Stimulated activated naive CD8-positive, alpha-beta T cell treated with anti-CD3 and anti-CD28 coated beads, Interleukin-15, Interleukin-2, amounts not matched to agents 100 U/mL and 50 U/mL, for 24 hours (primary cell): ENCODE results near the gene GSE1.

Experiments used
- ATAC-seq: fragments of 150-1000 bp; cut with Tn5 transposase; one replicate; pipeline ENCODE4 v1.10.0; 2021
- DNase-seq: peaks from one replicate; pipeline ENCODE4 v3.0.0; 2021

The GSE1 gene

DNA sequence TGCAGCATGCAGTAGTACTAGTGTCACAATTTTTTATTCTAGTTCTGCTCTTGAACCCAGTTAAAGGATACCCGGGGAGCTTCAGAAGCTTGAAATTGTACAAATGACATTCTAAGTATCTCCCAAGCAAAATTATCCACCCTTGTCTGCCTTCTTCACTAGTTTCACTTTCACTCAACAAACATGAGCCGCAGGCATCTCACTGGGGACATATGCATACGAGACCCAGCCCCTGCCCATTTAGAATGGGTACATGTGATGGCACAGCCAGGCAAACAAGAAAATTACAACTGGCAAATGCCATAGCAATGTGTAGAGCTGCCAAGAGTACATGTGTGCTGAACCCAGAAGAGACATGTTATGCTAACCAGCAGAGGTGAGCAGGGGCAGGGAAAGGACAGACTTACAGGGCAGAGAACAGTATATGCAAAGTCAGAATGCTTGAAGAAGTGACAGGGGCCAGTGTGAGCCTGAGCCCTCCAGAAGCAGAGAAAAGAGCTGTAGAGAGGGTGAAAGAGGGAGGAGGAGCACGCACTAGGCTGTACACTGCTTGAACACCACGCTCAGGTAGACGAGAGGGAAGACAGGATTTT lies 67.3 kb downstream of the GSE1 start:
- DNase-seq (no peak), ATAC-seq (no peak)

DNA sequence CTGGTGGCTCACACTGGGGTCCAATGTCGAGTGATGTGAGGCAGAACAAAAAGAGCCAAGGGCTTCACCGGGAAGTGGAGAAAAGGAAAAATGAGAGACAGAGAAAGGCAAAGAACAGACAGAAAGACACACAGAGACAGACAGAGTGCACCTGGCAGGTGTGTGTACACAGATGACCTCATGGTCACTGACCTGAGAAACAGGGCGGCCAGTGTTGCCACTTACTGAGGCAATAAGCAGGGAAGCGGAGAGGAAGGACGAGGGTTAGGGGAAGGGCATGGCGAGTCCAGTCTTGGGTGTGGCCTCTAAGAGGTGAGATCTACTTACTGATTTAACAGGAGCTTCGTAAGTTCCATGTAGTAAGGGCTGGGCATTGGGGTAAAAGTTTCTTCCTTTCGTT lies 68.1 kb downstream of the GSE1 start:
- DNase-seq = no peak
- ATAC-seq = no peak

DNA sequence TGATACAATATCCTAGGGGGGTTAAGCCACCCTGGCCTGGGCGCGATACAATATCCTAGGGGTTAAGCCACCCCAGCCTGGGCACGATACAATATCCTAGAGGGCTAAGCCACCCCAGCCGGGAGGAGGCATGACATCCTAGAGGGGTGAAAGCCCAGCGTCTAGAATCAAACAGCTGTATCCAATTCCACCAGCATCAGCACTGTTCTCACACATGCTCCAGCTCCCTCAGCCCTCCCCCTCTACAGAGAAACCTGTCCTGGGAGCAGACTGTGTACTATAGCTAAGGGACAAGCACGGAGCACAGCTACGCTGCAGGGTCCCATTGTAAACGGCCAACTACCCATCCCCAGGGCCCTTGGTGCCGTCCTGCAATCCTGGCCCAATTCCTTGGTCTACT lies 69.4 kb downstream of the GSE1 start:
- DNase-seq = no peak
- ATAC-seq = no peak

DNA sequence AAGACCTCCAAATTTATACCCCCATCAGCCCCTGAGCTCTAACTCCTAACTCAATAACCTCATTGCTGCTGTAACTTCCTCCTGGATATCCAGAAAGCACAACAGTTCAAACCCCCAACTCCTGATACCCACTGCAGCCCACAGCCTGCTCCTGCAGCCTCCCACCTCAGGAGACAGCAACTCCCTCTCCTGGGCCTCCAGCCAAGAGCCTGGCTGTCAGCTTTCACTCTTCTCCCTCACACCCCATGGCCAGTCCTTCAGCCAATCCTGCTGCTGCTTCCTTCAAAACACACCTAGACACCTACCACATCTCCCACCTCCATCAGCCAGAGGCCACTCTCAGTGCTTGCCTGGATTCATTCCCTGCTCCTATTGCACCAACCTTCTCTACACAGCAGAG lies 70.2 kb downstream of the GSE1 start:
- ATAC-seq = no peak

DNA sequence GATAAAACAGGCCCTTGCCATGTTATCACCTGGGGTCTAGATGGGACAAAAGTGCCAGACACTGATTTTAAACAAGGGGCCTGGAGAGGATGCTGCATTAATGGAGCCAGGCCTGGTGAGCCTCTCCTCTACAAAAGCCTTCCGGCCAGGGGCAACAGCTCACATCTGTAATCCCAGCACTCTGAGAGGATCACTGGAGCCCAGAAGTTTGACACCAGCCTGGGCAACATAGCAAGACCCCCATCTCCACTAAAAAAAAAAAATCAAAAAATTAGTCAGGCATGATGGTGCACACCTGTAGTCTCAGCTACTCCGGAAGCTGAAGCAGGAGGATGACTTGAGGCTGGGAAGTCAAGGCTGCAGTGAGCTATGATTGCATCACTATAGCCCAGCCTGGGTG lies 72.1 kb downstream of the GSE1 start:
- DNase-seq (no peak), ATAC-seq (no peak)

More for the DNA sequence above, 70.2 kb downstream of the GSE1 start:
- no peak for DNase-seq

DNA sequence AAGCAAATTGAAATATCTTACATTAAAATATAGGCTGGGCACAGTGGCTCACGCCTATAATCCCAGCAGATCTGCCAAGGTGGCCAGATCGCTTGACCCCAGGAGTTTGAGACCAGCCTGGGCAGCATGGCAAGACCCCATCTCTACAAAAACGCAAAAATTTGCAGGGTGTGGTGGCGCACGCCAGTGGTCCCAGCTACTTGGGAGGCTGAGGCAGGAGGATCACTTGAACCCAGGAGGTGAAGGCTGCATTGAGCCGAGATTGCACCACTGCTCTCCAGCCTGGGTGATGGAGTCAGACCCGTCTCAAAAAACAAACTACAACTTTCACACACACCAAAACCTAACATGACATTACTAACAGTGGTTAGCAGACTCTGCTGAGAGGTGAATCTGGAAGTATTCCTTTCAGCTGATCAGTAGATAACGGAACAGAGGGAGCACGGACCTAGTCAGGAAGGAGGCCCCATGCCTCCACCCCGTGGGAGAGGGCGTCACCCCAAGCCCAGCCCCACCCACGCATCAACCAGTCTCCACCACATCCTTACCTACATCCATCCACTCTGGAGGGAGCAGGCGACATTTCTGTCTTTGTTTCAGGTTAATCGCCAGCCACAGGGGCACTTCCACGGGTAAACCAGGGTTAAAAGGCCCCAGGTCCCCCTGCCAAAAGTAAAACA lies 73.9 kb downstream of the GSE1 start:
- ATAC-seq = no peak
- DNase-seq = peak; percentile 32

DNA sequence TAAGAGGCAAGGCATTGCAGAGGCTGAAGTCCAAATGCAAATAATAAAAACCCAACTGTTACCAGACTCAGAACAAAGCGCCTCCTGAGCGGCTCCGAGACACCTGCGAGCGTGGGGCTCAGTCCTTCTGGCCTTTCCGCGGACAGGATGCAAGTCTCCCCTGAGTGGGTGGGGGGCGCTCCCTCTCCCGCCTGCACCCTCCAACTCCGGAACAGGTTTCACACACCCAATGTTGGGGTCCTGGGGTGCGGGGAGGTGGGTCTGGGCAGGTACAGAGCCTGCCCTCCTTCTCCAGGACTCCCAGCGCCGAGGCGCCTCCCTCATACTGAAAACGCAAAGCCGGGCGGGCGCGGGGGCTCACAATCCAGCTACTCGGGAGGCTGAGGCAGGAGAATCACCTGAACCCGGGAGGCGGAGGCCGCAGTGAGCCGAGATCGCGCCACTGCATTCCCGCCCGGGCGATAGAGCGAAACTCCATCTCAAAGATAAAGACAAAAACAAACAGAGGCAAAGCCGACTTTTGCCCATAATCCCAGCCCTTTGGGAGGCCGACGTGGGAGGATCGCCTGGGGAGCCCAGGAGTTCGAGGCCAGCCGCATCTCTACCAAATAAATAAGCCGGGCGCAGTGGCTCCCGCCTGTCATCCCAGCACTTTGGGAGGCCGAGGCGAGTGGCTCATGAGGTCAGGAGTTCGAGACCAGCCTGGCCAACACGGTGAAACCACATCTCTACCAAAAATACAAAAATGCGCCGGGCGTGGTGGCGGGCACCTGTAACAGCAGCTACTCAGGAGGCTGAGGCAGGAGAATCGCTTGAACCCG lies 74.7 kb downstream of the GSE1 start:
- ATAC-seq = no peak
- DNase-seq = peak; percentile 26

DNA sequence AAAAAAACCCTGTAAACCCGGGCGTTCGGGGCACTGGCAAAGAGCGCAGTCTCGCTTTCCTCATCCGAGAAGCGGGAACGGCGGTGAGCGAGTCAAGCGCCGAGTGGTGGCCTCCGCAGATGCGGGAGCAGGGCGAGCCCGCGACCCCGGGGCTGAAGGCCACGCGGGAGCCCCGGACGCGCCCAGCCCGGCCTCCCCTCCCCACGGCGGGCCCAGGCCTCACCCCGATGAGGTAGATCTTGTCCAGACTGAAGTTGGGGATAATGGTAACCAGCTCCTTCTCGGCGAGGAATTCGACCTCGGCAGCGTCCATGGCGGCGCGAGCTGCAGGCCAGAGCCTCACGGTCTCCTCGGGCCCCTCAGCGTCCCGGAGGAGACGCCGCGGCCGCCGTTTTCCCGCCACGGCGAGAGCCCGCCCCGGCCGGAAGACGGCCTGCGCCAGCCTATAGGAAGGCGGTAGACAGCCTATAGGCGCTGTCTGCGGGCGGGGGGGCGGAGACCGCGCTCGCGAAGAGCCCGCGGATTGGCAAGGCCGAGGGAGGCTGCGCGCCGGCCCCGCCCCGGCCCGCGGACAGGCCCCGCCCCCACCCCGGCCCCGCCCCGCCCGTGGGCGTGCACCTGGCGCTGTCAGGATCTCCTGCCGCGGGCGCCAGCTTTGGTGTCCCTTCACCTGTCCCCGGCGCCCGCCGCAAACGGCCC lies 75.6 kb downstream of the GSE1 start, which contains the start of gene GINS2:
GINS2 (minus strand) TSS at position 369 of the 699 bp plus-strand sequence; CDS start at position 313, 56 bp downstream.
- peak; percentile 100 for ATAC-seq
- DNase-seq = peak; percentile 92

DNA sequence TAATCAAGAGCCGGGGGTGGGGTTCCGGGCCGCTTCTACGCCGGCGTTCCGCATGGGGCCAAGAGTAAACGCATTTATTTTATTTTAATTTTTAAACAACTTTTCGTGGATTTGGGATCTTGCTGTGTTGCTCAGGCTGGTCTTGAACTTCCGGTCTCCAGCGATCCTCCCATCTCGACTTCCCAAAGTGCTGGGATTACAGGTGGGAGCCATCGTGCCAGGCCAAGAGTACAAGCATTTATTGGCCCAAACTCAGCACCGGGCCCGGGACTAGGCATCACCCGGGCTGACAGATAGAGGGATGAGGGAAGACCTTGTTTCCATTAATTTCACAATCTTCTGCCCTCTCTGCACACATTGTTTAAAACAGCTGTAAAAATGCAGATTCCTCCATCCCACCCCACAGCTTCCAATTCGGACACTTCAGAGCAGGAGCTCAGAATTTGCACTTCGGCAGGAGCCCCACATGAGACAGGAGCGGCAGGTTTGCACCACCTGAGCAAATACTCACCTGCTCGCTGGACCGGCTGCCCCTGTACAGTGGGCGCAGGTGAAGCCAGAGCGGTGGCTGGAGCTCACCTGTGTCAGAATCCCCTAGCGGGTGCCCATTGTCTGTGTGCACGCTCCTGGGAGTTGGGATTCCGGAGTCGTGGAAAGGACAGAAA lies 76.3 kb downstream of the GSE1 start:
- DNase-seq (no peak), ATAC-seq (no peak)

DNA sequence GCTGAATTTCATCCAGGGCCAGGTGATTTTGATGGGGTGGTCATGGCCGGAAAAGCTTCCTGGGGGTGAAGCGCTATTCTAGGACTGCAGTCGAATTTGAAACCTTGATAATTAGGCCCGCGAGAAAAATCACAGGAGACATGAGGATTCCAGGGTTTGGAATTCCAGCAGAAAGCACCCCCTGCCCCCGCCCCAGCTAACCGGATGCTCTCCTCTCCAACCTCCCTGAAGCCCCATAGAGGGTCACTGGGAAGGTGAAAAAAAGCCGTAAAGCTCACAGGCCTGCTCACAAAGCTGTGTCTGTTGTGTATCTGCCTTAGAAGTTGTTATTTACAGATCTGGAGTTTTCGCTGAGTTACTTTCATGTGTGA lies 76.8 kb downstream of the GSE1 start:
- ATAC-seq = no peak
- no peak for DNase-seq

DNA sequence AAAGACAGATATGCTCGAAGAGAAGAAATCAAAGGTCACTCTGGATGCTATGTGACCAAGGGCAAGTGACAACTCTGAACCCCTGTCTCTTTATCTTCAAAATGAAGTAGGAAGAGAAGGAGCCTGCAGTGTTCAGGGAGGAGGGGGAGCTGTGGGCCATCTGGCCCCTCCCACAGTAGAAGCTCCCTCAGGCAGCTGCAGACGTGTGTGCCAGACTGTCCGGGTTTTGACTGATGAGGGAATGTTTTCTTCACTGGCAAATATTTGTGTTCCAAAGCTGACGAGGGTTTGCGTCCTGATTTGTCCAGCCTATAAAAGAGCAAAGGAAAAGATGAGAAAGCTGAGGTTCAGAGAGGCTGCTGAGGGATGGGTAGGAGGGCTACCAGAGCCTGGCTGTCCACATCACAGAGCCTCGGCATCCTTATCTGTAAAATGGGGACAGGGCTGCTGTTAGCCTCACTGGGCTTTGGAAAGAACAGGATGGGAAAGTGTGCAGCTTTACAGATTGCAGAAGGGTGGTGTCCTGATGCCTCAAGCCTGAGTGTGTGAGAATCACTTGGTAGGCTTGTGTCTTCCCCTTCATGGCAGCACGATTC lies 77.4 kb downstream of the GSE1 start:
- ATAC-seq (no peak), DNase-seq (no peak)

DNA sequence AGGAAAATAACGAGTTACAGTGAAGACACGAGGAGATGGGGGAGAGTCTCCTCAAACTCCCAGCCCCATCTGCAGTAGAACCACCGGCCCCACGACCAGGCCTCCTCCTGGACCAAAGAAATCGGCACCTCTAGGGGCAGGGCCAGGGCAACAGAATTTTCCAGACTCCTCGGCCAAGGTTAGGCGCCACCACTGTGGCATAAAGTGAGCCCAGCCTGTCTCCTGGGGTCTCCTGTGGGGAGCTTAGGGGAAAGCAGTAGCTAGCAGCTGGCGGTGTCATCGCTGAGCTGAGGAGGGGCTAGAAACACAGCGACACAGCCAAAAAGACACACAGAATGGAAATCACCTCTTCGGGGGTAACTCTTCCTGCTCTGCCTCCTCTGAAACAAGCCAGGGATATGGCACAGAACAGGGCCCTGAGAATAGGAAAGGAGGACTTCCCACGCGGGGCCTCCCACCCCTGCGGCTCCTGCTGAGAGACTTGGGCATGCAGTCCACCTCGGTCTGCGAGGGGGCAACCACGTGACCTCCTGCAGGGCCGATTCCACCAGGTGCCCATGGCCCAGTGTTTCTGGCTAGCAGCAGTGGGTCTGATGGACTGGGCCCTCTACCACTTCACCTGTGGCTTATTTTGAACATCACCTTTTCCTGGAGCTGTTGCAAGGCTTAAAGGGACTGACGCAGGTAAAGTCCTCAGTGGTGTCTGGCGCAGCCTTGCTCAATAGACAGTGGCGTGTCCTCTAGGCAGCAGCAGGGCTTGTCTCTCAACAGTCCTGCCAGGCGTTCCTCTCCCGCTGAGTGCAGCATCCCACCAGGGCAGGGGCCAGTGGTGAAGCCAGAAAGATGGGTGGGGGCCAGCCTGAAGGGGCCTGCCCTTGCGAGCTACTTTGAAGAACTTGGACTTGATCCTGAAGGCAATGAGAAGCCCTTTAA lies 82.3 kb downstream of the GSE1 start:
- ATAC-seq (no peak), DNase-seq (no peak)

DNA sequence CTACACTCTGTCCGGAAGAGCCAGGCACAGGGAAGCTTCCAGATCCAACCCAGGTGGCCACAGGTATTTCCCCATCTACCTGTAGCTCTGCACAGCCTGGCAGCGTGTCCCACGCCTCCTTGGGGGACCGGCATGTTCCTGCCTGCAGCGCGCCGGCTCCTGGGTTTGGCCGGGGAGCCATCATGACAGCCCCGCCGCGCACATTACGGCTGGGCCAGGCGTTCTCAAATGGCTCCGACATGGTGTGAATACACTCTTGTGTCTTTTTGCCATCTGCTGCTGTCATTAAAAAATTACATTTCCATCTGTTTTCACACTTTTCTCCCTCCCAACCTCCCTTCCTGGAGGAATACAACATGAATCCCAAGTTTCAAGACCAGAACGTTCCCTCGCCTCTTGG lies 83.7 kb downstream of the GSE1 start:
- ATAC-seq (no peak), DNase-seq (no peak)

DNA sequence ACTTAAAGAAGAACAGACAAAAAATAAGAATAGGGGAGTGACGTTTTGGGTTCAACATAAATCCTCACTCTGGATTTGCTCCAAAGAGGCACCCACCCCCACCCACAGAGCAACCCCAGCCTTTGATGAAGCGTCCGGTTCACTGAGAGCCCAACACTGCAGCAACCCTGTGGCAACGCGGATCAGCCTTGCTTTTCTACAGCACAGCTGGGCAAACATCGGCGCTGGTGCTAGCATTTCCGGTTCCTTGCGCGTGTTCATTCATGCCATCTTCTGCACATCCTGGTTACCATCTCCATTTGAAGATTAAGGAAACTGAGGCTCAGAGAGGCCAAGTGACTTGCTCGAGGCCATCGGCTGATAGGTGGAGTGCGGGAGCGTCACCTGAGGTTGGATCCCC lies 84.3 kb downstream of the GSE1 start:
- DNase-seq (no peak), ATAC-seq (no peak)

DNA sequence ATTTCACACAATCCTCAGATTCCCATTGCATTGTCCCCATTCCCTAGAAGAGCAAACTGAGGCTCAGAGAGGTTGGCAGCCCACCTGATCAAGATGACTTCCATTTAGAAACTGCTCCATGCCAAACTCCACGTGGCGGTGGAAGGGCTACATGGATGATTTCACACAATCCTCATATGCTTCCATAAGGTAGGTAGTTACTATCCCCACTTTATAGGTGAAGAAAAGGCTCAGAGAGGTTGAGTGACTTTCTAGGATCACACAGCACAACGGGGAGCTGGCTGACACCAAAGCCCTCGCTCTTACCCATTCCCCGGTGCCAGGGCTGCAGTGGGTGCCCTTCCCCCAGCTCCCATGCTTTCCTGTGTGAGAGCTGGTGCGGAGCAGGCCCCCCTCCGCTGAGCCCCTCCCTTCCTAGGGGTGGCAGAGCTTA lies 85.4 kb downstream of the GSE1 start:
- no peak for ATAC-seq
- DNase-seq = no peak

DNA sequence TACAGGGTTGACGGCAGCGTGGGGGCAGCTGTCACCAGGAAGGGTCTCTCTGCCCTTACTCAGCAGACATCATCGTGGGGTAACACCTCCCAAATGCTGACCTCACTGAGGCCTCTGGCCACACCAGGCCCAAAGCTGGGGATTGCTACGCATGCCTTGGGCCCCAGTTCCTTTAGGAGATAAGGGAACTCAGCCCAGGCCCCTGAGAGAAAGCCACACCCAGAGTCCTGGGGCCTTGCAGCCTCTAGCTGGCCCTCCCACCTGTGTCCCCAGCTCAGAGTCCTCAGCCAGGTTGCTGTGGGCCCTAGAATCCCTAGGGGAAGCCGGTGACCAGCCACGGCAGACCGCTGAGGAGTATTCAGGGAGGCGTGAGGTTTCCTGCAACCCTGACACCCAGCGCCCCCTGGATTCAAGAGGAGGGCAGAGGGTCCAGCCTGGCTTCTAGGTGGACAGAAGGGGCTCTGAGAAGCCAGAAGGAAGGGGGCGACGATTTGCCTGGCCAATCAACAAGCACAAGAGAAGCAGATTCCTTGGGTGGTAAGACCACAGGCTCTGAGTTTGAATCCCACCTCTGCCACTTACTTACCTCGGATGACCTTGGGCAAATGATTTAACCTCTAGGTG lies 85.9 kb downstream of the GSE1 start:
- no peak for ATAC-seq
- no peak for DNase-seq

DNA sequence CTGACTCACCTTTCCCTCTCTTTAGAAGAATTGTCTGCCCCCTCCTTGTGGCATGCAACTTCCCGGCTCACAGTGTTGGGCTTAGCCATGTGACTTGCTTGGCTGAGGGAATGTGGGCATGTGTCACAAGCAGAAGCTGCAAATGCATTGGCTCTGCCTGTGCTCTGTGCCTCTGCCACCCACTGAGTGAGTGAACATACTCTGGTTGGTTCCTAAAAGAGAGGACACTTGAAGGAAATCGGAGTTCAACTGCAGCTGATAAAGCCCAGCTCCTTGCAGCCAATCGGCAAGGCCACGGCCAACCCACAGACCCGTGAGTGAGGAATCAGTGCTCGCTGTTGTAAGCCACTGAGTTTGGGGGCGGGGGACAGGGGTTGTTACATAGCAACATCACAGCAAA lies 86.5 kb downstream of the GSE1 start:
- ATAC-seq = no peak
- no peak for DNase-seq

DNA sequence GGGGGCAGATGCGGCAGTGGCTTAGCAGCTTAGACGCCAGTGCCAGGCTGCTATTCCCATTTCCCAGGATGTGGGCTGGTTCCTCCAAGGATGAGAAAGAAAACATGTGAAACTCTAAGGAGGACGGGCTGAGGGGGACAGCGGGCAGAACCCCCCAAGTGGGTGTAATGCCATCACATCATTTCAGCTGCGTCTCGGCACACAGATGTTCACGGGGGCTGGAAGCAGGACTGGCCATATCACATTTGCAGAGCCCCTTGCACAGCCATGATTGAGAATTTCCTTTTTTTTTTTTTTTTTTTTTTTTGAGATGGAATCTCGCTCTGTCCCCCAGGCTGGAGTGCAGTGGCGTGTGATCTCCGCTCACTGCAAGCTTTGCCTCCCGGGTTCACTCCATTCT lies 90.9 kb downstream of the GSE1 start:
- no peak for ATAC-seq
- no peak for DNase-seq

DNA sequence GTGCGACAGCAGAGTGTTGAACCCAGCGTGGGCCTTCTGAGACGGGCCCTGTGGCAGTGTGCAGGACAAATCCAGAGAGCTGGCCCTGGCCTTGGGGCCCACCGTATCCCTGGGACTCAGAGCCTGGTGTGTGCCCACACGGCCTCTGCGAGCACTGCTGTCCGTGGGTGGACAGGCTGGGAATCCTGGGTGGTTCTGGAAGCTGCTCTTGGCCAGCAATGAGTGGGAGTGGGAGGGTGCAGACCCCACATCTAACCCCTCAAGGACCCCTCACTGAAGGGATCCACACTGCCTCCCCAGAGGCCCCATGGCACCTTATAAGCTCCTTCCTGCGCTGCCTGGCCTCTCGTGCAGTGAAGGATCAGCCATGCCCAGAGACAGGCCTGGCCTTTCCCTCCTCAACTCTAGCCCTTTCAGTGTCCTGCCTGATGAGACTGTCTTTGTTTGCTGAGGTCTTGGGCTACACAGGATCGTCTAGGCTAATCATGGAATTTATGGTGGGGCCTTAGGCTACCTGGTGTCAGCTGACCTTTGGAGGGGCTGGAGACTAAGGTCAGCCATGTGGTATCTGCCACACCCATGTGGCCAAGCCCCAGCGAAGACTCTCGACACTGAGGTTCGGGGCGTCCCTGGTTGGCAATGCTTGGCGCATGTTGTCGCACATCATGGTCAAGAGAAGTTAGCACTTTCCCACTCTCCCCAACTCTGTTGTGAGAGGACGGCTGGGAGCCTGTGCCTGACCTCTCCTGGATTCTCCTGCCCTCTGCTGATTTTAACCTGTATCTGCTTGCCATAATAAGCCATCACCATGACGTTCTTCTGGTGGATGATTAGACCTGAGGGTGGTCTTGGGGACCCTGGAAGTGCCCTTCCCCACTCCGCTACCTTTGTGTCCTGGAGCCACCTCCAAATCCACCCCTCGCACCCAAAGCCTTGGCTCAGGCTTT lies 92.1 kb downstream of the GSE1 start:
- DNase-seq = no peak
- no peak for ATAC-seq
